WTC11 (cell line): Measurements from ENCODE around the gene TIMM44. TPM values are rescaled to one million over a fixed set of nuclear protein-coding genes. Genes with fewer than 3 reads are reported as not detected.

ENCODE experiments used
- ATAC-seq: fragments of 200-7000 bp; cut with Tn5 transposase; 2 replicates; pipeline ENCODE4 v1.10.0; 2021; ENCODE audit warnings: mild to moderate bottlenecking, moderate library complexity
- CTCF ChIA-PET: fragments of 300-600 bp; sonication (Branson Sonifier 250); formaldehyde crosslinking; loops from one replicate; lab custom pipeline; 2021; ENCODE audit warnings: antibody characterized with exemption; lab: Charles Lee
- POLR2A ChIA-PET: fragments of 350-600 bp; sonication (Branson Sonifier 250); formaldehyde crosslinking; loops from one replicate; lab custom pipeline; 2021; ENCODE audit warnings: antibody characterized with exemption; lab: Charles Lee
- DNase-seq: peaks from one replicate; pipeline ENCODE4 v3.0.0; 2021; ENCODE audit warnings: low spot score
- H3K27ac Mint-ChIP-seq: 2 replicates; pipeline ENCODE4 v1.8.0; 2021; ENCODE audit warnings: mixed read lengths
- H3K27me3 Mint-ChIP-seq: 2 replicates; pipeline ENCODE4 v1.8.0; 2021; ENCODE audit warnings: low read depth, mild to moderate bottlenecking, moderate library complexity, mixed read lengths
- H3K36me3 Mint-ChIP-seq: 2 replicates; pipeline ENCODE4 v1.8.0; 2021; ENCODE audit warnings: mixed read lengths
- H3K4me1 Mint-ChIP-seq: 2 replicates; pipeline ENCODE4 v1.8.0; 2022; ENCODE audit warnings: mixed read lengths
- H3K4me3 Mint-ChIP-seq: 2 replicates; pipeline ENCODE4 v1.8.0; 2021; ENCODE audit warnings: mild to moderate bottlenecking, moderate library complexity, mixed read lengths
- H3K9me3 Mint-ChIP-seq: 2 replicates; pipeline ENCODE4 v1.8.0; 2021; ENCODE audit warnings: mixed read lengths
- ATF1 ChIP-seq: sonication (generic); formaldehyde crosslinking; IDR thresholded peaks from 2 replicates; pipeline ENCODE4 v1.8.1; 2023; ENCODE audit warnings: mild to moderate bottlenecking, moderate library complexity, missing genetic modification reagents
- GTF2I ChIP-seq: fragments of 250-450 bp; sonication (Bioruptor Pico); conservative IDR thresholded peaks from 2 replicates; pipeline ENCODE4 v1.4.0; 2021; ENCODE audit warnings: mild to moderate bottlenecking
- HMGA2 ChIP-seq: fragments of 250-450 bp; sonication (Bioruptor Pico); IDR thresholded peaks from 2 replicates; pipeline ENCODE4 v1.4.0; 2021; ENCODE audit warnings: mild to moderate bottlenecking, moderate library complexity
- NR2C2 ChIP-seq: sonication (generic); formaldehyde crosslinking; IDR thresholded peaks from 2 replicates; pipeline ENCODE4 v1.8.0; 2022; ENCODE audit warnings: mild to moderate bottlenecking, missing genetic modification reagents
- SMAD3 ChIP-seq: sonication (generic); formaldehyde crosslinking; IDR thresholded peaks from 2 replicates; pipeline ENCODE4 v1.8.0; 2022; ENCODE audit warnings: missing genetic modification reagents, mild to moderate bottlenecking, borderline replicate concordance
- SOX15 ChIP-seq: fragments of 250-450 bp; sonication (Bioruptor Pico); IDR thresholded peaks from 2 replicates; pipeline ENCODE4 v1.9.0; 2021; ENCODE audit warnings: mild to moderate bottlenecking
- TP53 ChIP-seq: sonication (generic); formaldehyde crosslinking; IDR thresholded peaks from 2 replicates; pipeline ENCODE4 v1.8.1; 2023; ENCODE audit warnings: mild to moderate bottlenecking, missing genetic modification reagents
- ZNF396 ChIP-seq: fragments of 250-450 bp; sonication (Bioruptor Pico); IDR thresholded peaks from 2 replicates; pipeline ENCODE4 v1.8.0; 2021; ENCODE audit warnings: mild to moderate bottlenecking, moderate library complexity, borderline replicate concordance
- total RNA-seq: library from RNA; stranded (reverse); gene quantifications from 3 replicates; pipeline ENCODE4 v1.2.3, GENCODE V29; 2021
- TF ChIP-seq, protein P1 (sequence below): sonication (generic); formaldehyde crosslinking; IDR thresholded peaks from 2 replicates; pipeline ENCODE4 v1.8.0; 2023; ENCODE audit warnings: mild to moderate bottlenecking, missing genetic modification reagents
- TF ChIP-seq, protein P2 (sequence below): fragments of 250-450 bp; sonication (Bioruptor Pico); IDR thresholded peaks from 2 replicates; pipeline ENCODE4 v1.9.0; 2021; ENCODE audit warnings: mild to moderate bottlenecking, borderline replicate concordance
- TF ChIP-seq, protein P3 (sequence below): sonication (generic); formaldehyde crosslinking; IDR thresholded peaks from 2 replicates; pipeline ENCODE4 v1.8.1; 2023; ENCODE audit warnings: mild to moderate bottlenecking, missing genetic modification reagents, moderate library complexity
- TF ChIP-seq, protein P4 (sequence below): sonication (generic); formaldehyde crosslinking; IDR thresholded peaks from 2 replicates; pipeline ENCODE4 v1.8.1; 2022; ENCODE audit warnings: mild to moderate bottlenecking, moderate library complexity, missing genetic modification reagents
- TF ChIP-seq, protein P5 (sequence below): sonication (generic); formaldehyde crosslinking; IDR thresholded peaks from 2 replicates; pipeline ENCODE4 v1.8.0; 2022; ENCODE audit warnings: mild to moderate bottlenecking, missing genetic modification reagents

Gene TIMM44
- total RNA-seq, 1 experiment from 2014 or later, result 129 TPM

DNA sequence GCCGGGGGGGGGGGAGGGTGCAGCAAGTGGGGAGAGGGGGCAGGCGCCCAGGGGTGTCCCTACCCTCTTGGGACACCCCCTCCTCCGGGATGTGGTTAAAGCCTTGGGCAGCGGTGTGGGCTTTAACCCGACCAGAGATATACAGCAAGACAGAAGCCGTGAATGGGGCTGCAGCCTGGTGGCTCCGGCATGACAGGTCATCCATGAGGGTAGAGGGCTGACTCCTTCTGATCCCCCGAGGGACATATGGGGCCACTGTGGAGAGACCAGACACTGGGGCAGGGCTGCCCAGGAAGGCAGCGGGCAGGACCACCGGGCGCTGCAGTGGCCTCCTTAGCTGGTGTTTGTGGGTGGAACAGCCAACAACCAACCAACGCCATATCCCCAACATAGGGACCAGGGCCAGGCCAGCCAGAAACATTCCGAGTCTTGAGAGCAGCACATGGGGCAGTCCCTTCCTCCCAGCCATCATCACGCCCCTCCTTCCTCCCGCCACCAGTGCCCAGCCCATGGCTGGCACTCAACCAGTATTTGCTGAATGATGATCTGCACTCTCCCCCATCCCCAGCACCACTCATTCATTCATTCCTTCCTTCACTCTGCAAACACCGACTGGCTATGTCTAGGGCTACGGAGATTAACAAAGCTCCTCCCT lies 43.8 kb upstream of the TIMM44 start (continued):
- TF ChIP-seq, protein P1, sequence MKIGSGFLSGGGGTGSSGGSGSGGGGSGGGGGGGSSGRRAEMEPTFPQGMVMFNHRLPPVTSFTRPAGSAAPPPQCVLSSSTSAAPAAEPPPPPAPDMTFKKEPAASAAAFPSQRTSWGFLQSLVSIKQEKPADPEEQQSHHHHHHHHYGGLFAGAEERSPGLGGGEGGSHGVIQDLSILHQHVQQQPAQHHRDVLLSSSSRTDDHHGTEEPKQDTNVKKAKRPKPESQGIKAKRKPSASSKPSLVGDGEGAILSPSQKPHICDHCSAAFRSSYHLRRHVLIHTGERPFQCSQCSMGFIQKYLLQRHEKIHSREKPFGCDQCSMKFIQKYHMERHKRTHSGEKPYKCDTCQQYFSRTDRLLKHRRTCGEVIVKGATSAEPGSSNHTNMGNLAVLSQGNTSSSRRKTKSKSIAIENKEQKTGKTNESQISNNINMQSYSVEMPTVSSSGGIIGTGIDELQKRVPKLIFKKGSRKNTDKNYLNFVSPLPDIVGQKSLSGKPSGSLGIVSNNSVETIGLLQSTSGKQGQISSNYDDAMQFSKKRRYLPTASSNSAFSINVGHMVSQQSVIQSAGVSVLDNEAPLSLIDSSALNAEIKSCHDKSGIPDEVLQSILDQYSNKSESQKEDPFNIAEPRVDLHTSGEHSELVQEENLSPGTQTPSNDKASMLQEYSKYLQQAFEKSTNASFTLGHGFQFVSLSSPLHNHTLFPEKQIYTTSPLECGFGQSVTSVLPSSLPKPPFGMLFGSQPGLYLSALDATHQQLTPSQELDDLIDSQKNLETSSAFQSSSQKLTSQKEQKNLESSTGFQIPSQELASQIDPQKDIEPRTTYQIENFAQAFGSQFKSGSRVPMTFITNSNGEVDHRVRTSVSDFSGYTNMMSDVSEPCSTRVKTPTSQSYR (CRISPR knock-in tag), result no peak
- TF ChIP-seq, all 79 proteins: peak for 0

DNA sequence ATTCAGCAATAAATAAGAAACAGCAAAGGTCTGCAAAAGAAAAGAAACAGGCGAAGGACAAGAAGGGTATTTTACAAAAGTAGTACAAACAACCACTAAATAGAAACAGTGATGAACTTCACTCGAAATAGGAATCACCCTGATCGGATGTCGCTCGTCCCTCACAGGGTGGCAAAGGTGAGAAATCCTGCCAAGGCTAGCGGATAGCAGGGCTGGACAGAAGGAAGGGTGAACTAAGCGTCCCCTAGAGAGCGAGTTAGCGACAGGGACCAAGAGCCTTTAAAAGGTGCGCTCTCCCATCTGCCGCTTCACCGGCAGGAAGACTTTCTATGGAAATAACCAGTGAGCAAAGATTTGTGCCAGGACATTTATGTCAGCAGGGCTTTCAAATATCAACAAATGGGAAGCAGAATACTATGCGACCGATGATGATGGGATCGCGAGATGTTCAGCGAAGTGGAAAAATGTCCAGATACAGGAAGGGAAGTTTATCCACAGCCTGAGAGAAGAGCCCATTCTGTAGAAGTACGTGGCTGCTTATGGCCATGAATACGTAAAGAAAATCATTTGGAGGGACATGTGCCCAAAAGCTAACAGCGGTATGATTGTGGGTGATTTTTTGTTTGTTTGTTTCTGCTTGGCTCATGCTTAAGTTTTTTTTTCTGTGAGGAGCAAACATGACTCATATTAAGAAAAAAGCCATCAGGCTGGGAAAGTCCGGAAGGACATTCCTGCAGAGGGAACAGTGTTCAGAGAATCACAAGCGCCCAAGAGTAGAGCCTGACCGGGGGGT lies 43.1 kb upstream of the TIMM44 start:
- POLR2A ChIA-PET, result no interaction called here
- H3K27ac Mint-ChIP-seq, result peak overlapping the region; percentile 57
- DNase-seq (no peak), ATAC-seq (no peak)
- no peak overlapping the region for H3K4me3 Mint-ChIP-seq
- no peaks in the 10 kb centered on the region for H3K27me3 Mint-ChIP-seq
- TF ChIP-seq, protein P2, sequence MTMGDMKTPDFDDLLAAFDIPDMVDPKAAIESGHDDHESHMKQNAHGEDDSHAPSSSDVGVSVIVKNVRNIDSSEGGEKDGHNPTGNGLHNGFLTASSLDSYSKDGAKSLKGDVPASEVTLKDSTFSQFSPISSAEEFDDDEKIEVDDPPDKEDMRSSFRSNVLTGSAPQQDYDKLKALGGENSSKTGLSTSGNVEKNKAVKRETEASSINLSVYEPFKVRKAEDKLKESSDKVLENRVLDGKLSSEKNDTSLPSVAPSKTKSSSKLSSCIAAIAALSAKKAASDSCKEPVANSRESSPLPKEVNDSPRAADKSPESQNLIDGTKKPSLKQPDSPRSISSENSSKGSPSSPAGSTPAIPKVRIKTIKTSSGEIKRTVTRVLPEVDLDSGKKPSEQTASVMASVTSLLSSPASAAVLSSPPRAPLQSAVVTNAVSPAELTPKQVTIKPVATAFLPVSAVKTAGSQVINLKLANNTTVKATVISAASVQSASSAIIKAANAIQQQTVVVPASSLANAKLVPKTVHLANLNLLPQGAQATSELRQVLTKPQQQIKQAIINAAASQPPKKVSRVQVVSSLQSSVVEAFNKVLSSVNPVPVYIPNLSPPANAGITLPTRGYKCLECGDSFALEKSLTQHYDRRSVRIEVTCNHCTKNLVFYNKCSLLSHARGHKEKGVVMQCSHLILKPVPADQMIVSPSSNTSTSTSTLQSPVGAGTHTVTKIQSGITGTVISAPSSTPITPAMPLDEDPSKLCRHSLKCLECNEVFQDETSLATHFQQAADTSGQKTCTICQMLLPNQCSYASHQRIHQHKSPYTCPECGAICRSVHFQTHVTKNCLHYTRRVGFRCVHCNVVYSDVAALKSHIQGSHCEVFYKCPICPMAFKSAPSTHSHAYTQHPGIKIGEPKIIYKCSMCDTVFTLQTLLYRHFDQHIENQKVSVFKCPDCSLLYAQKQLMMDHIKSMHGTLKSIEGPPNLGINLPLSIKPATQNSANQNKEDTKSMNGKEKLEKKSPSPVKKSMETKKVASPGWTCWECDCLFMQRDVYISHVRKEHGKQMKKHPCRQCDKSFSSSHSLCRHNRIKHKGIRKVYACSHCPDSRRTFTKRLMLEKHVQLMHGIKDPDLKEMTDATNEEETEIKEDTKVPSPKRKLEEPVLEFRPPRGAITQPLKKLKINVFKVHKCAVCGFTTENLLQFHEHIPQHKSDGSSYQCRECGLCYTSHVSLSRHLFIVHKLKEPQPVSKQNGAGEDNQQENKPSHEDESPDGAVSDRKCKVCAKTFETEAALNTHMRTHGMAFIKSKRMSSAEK (CRISPR knock-in tag), result no peak
- TF ChIP-seq SOX15 (CRISPR knock-in tag) (no peak), GTF2I (CRISPR knock-in tag) (no peak)
- no peaks in the 10 kb centered on the region for H3K9me3 Mint-ChIP-seq
- H3K36me3 Mint-ChIP-seq, result peaks cover 72% of the 10 kb centered on the region
- CTCF ChIA-PET, result no interaction called here
- no peaks in the 10 kb centered on the region for H3K4me1 Mint-ChIP-seq

DNA sequence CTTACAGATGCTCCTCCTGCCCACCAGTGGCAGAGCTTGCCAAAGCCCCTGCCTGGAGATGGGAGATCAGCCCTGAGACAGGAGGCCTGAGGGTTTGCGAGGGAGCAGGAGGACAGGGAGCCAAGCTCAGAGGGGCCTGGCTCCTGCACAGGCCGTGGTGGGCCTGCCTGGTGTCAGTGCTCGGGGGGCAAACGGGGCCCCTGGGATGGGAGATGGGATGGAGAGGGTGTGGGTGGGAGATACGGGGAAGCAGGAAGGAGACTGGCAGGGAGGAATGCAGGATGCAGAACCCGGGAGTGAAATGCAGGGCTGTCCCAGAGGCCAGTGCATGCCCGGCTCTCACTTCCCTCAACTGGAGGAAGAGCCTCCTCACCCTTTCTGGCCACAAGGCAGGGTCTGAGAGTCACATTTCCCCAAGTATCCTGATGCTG lies 42.0 kb upstream of the TIMM44 start:
- POLR2A ChIA-PET, result no interaction called here
- Mint-ChIP-seq H3K36me3 (peaks cover 69% of the 10 kb centered on the region), H3K27me3 (no peaks in the 10 kb centered on the region)
- TF ChIP-seq, protein P3, sequence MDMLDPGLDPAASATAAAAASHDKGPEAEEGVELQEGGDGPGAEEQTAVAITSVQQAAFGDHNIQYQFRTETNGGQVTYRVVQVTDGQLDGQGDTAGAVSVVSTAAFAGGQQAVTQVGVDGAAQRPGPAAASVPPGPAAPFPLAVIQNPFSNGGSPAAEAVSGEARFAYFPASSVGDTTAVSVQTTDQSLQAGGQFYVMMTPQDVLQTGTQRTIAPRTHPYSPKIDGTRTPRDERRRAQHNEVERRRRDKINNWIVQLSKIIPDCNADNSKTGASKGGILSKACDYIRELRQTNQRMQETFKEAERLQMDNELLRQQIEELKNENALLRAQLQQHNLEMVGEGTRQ (CRISPR knock-in tag), result no peak
- no peak for TF ChIP-seq ZNF396 (CRISPR knock-in tag)
- TF ChIP-seq HMGA2 (CRISPR knock-in tag), result no peak
- TF ChIP-seq SMAD3 (CRISPR knock-in tag), result no peak
- TF ChIP-seq TP53 (CRISPR knock-in tag), result no peak
- no peak for TF ChIP-seq NR2C2 (CRISPR knock-in tag)
- TF ChIP-seq ATF1 (CRISPR knock-in tag), result no peak
- TF ChIP-seq, protein P4, sequence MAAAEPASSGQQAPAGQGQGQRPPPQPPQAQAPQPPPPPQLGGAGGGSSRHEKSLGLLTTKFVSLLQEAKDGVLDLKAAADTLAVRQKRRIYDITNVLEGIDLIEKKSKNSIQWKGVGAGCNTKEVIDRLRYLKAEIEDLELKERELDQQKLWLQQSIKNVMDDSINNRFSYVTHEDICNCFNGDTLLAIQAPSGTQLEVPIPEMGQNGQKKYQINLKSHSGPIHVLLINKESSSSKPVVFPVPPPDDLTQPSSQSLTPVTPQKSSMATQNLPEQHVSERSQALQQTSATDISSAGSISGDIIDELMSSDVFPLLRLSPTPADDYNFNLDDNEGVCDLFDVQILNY (CRISPR knock-in tag), result no peak
- TF ChIP-seq, protein P5, sequence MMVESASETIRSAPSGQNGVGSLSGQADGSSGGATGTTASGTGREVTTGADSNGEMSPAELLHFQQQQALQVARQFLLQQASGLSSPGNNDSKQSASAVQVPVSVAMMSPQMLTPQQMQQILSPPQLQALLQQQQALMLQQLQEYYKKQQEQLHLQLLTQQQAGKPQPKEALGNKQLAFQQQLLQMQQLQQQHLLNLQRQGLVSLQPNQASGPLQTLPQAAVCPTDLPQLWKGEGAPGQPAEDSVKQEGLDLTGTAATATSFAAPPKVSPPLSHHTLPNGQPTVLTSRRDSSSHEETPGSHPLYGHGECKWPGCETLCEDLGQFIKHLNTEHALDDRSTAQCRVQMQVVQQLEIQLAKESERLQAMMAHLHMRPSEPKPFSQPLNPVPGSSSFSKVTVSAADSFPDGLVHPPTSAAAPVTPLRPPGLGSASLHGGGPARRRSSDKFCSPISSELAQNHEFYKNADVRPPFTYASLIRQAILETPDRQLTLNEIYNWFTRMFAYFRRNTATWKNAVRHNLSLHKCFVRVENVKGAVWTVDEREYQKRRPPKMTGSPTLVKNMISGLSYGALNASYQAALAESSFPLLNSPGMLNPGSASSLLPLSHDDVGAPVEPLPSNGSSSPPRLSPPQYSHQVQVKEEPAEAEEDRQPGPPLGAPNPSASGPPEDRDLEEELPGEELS, result no peak
- TF ChIP-seq, all 79 proteins: peak for 0
- Mint-ChIP-seq H3K4me3 (no peak overlapping the region), H3K4me1 (no peaks in the 10 kb centered on the region), H3K9me3 (no peaks in the 10 kb centered on the region), H3K27ac (no peak overlapping the region)
- no peak for ATAC-seq
- no peak for DNase-seq
- CTCF ChIA-PET, result interaction anchor here (0.5 to 1.5 kb wide), 3 partner anchors 15 to 383 kb away, joined by 3 to 8 read pairs (median 4); no protein-coding TSS in a partner anchor
